Stimulated activated CD8-positive, alpha-beta memory T cell treated with anti-CD3 and anti-CD28 coated beads, Interleukin-7, amount 100 ng/mL, for 48 hours (primary cell): Measurements from ENCODE around the gene ZFAND3.

Experiments used
- DNase-seq, 2 donors: peaks; one replicate each; pipeline ENCODE4 v3.0.0-alpha.2; 2020; ENCODE audit warnings: low read depth in 1 of 2; ENCODE audit errors: extremely low read depth in 1 of 2

The ZFAND3 gene

DNA sequence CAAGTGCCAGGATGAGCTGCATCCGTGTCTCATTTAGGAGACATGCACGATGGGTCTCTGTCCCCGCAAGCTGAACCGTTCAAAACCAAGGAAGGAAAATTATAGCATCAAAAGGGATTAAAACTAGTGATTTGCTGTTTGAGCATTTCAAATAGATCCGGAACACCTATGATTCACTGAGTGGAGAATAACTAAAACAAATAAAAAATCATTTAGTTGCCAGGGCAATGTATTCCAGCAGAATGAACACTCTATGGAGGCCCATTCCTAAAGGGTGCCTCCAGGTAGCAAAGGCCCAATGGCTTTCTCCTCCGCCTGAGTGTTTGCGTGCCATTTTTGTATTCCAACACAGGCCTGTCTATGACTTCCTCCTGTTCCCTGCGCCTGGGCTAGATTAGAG is 354.8 kb downstream of the ZFAND3 start:
- DNase-seq = no peak

DNA sequence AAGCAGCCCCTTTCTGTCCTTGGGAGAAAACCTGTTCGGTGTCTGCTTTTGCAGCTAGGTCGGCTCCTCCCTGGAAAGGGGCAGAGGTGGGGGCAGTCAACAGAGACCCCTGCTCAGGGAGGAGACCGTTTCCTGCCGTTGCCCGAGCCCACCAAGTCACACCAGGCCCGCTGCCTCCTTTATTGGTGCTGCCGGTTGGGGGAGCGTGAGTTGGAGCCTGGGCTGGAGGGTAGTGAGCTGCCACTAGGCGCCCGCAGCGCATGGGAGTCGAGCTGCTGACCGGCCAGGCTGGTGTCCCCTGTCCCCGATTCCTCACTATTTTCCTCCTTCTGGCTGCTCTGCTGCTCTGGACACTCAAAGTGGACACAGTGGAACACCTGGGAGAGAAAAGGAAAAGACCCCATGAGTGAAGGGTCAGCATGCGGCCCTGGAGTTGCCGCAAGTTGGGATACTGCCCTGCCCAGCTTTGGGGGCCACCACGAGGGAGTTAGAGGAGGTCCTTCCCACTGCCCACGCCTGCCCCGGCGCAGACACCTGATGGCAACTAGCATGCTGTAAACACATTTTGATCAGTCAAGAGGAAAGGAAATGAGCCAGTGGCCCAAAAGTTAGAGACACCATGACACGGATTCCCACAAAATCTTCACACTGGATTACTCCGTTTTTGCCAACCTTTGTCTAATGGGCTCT is 355.4 kb downstream of the ZFAND3 start:
- no peak for DNase-seq

DNA sequence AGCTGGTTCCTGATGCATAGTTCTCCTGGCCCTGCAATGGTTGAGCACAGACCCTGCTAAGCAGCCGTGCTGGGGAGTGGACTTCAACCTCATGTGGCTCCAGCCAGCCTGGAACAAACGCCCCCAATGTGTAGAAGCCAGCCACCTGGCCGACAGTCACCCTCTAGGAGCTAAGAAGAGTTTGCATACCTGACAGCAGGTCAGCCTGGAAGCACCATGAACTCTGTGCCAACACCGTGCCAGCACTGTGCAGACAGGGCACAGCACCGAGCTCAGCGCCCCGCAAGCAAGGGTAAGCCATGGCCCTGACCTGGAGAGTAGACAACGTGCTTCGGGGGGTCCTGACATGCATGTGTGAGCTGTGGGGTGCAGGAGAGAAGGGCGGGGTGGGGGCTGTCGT is 356.3 kb downstream of the ZFAND3 start:
- DNase-seq = no peak

DNA sequence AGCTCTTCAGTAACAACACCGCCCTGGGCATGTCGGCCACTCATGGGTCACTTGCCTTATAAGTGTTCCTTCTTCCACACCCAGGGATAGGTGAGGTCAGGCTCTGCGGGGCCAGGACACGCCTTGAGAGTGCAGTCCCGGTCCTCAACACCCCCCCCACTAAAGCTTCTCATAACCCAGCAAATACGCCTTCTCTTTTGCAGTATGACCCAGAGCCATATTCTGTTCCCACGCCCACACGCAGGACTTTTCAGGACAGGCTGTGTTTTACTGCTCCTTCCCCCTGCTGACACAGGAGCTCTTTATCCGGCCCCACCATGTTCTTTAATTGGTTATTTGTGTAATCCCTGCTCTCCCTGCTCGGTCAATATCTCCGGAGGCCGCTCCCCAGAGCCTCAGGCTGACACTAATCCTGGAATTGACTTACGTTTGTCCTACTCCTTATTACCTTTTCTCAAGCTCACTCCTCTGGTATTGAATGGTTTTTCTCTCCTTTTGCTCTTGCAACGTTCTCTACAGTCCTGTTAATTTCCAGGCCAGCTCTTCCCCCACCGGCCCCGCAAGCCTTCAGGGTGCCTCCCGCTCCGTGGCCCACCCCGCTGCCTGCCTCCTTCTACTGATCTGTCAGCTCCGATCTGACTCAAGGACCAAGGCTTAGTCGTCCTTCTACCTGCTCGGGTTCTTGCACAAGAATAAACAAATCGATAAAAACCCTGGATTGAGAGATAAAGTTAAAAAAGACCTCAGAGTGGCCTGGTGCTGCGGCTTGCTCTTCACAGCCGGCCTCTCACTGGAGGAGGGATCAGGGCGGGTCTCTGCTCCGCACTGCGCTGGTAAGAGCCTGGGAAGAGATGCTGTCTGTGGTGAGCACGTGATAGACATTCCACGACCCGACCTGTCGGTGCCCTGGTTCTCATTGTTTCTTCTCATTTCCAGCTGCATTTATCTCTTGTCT is 357.5 kb downstream of the ZFAND3 start:
- DNase-seq = no peak

DNA sequence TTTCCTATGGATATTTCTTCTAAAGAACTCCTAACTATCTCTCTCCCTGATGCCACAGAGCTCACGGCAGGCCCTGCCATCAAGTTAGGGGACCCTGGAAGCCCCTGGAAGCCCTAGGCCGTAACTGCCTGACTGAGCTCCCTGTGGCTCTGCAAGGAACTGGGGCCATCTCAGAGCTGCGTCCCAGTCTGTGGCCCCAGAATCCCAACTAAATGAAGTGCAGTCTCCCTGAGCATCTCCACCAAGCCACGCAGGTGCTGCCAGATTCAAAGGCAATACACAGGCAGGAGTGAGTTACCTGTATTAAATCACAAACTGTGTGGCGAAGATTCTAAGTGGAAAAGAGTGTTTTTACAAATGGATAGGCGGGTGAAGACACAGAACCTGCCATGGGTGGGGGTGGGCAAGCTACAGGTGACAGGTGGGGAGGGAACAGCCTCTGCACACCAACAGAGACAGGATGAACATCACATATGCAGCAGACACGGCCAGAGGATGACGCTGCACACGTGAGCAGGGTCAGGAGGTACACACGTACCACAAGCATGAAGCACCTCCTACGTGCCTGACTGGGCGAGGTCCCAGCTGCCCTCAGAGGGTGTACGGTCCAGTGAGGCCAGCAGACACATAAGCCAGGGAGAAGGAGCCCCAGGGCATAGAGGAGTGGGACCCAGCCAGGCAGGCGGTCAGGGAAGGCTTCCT is 358.5 kb downstream of the ZFAND3 start:
- no peak for DNase-seq

DNA sequence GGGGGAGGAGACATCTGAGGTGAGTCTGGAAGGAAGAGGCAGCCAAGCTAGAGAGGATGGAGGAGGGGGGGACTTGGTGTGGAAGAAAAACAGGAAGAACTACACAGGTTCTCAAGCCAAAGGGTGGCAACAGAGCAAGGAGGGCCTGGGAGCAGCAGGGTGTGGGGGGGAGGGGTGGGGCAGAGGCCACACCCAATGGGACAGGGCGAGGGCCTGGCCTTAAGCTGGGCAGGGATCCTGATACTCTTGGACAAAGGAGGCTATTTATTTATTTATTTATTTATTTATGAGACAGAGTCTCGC is 359.0 kb downstream of the ZFAND3 start:
- DNase-seq = no peak

DNA sequence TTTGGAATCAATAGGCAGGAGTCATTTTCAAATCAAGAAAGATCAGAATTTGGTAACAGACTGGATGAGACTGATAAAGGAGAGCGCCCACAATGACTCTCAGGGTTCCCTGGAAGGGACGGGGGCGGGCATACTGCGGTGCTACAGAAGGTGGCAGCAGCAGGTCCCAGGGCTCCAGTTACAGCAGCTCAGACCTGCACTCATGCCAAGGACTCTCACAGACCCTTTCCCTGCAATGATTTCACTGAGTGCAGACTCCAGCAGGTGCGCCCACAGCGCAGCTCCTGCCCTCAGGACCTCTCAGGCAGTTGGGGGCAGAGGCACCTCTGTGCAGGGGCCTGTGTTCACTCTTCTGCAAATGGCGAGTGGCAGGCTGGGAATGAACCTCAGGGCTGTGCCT is 359.8 kb downstream of the ZFAND3 start:
- no peak for DNase-seq

DNA sequence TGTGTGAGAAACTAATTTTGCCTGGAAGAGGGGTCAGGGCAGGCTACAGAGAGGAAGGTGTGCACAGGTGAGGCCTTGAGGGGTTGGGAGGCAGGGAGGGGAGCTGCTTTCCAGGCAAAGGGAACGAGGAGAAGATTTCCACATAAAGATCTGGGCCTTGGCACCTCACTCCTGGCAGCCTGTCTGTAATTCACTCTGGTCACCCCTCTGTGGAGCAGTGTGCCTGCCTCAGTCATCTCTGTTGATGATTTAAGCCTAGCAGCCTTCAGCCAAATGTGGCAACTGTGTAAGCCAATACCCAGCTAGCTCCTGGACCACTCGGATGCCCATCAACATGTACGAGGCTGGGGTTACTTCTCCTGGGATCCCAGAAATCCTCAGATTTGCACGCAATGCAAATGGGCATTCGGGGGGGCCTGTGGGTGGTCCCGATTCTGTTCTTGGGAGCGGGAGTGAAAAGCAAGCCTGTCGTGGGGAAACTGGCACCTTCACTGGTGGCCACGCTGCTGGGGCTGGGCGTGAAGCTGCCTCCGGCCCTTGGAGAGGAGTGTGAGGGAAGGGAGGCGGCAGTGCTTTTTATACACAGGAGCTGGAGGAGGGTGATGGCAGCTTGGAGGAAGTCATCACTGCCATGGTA is 360.4 kb downstream of the ZFAND3 start:
- no peak for DNase-seq

DNA sequence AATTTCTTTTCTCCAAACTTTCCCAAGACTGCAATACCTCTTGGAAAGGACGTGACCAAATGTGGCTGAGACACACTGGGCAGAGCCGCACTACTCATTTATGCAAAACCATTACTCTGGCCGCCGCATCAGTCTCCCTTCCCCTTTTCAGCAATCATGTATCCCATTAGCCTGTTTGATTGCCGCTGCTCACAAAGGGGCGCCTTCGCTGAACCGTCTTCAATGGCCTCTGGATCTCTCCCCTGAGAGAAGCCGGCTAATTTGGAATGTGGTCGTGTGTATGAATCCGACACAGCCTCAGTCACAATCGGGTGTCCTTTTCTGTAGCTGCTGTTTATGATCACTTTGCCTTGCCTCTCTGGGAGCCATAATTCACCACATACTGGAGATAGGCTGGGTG is 361.1 kb downstream of the ZFAND3 start:
- DNase-seq = no peak

DNA sequence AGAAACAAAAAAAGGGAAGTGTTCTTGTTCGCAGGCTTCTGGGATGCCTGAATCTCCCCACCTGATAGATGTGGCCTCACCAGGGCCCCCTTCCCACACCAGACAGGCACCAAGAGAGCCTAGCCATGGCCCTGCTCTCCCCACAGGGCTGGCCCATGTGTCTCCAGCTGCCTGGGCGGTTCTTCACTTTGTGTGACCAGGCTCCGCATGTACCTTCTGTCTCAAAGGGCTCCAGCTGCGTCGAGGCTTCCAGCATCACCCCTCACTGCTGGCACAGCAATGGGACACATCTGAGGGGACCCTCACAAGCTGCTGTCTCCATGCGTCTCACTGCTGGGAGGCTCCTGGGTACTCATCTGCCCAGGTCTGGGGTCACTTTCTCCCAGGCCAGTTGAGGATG is 362.9 kb downstream of the ZFAND3 start:
- DNase-seq = no peak

DNA sequence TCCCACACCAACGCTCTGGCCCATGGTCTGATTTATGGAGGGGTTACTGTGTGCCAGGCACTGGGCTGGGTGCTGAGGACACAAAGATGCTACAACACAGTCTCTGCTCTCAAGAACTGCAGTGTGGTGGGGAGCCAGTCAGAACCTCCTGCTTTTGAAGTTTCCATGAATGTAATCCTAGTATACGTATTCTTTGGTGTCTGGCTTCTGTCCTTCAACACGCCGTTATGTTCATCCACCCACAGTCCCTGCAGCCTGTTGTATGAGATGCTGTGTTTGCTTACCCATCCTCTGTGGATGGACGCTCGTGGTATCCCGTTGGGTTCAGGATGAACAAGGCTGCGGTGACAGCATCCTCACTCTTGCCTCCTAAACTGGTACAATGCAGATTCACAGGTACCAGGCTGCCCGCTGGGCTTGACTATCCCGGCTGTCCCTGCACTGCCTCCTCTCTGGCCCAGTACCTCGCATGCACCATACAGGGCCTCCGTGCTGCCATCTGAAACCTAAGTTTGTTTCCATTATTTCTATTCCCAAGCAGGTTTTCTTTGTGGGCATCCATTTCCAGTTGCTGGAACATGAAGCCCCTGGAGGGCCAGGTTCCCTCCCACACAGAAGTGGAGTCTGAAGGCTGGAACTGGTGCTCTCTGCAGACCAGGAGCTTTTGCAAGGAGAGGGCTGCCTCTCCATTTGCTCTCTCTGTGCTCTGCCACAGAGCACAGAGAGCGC is 364.5 kb downstream of the ZFAND3 start:
- DNase-seq = no peak

DNA sequence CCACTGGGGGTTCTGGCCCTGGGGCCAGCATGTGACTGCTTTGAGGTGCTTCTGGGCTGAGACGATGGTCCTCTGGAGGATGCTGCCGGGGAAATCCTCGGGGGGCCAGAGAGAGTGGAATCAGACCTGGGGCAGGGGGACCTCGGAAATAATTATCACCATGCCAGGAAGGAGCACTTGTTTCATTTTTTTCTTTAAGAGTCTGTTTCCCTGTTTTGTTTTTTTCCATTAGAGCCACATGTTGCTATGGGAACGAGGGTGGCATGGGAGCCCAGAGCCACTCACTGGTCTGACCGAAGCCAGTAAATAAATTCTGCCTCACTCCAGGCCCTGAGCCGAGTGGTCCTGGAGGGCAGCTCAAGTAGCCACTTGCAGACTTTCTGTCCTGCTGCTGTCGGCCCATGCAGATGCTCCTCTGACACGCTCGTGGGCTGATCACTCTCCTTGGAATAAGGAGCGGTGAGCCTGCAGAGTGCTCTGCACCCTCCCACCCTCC is 365.1 kb downstream of the ZFAND3 start:
- DNase-seq = no peak

DNA sequence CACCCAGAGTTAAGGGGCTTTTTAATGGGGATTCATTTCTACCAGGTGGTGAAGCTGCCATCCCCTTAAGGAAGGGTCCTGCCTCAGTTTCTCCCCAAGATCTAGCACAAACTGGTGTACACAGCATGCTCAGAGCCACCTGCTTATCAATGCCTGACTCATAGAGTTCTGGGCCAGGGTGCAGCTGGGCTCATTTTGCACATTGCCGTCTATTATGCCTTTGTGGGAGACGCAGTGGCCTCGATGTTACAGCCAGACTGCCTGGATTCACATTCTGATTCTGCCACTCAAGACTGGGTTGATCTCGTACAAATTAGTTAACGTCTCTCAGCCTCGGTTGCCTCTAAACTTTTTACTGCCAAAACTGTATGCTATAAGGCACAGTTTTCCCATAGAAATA is 365.7 kb downstream of the ZFAND3 start:
- DNase-seq = no peak

DNA sequence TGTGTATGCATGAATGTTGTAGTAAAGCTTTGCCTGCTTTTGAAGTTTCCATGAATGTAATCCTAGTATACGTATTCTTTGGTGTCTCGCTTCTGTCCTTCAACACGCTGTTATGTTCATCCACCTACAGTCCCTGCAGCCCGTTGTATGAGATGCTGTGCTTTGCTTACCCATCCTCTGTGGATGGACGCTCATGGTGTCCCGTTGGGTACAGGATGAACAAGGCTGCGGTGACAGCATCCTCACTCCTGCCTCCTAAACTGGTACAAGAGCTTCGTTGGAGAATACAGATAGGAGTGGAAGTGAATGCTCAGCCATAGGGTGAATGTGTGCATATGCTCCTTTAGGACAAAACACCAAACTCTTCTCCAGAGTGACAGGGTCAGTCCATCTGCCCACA is 366.2 kb downstream of the ZFAND3 start:
- DNase-seq = no peak

DNA sequence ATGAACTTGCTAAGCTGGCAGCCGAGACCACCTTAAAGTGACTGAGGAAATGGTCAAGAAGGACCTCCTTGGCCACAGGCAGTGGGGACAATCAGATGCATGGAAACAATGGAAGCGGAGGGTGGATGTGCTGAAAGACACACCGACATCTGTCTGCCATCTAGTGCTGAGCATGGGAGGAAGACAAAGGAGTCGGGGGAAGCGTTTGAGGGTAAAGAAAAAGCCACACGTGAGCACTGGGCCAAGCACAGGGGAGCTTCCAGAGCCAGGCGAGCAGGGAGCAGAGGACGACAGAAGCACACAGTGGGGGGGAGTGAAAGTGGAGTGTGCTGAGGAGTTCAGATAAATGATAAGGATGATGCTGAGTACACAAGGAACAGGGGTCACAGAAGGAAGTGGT is 367.8 kb downstream of the ZFAND3 start:
- DNase-seq = no peak

DNA sequence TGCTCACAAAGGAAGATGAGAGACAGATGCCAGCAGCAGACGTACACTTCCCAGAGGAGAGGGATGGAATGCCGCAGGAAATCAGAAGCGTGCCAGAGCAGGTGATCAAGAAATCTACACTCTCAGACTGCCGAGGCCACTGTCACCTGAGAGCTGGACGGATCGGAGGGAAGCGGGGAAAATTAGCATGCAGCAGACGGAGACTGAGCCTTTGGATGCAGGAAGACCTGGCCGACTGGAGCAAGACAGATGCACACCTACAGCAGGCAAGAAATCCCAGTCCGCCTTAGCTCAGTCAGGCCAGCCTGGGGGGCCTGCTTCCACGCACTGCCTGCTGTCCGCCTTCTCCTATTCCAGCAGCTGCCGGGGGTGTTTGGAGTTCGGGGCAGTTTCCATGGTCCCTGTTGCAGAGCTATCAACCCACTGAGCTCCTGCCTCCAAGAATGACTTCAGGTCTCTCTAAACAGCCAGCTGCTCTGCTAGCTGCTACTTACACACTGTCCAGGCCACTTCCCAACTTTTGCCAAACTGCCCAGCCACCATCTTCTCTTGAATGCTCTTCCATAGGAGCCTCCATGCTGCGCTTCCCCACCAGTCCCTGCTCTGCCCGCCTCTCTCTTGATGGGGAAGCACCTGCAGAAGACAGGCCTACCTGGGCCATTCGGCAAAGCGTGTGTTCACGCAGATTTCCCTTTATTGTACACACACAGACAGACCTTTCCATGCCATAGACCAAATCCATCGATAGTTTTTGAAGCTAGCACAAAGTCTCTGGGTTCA is 368.5 kb downstream of the ZFAND3 start:
- DNase-seq = no peak

DNA sequence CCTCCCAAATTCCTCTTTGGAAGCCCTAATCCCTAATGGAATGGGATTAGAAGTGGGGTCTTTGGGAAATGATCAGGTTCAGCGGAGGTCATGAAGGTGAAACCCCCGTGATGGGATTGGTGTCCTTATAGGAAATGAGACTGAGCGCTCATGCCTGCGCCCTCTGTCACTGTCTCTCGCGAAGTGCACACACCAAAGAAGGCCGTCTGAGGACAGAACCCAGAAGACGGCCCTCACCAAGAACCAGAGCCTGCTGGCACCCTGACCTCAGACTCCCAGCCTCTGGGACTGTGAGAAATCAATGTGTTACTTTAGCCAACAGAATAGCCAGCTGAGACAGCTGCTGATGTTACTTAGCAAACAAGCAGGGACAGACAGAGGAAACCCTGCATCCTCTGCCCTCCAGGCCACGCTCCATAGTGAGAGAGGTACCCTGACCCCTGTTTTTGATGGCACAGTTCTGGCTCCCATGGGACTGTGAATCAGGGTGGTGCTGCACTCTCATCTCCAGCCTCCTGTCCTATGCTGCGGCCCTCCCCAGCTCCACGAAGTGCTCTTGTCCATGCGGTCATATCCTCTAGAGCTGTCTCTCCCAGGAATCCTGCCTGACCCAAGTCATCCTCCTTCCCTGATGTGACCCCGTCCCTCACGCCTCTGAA is 369.3 kb downstream of the ZFAND3 start:
- no peak for DNase-seq

DNA sequence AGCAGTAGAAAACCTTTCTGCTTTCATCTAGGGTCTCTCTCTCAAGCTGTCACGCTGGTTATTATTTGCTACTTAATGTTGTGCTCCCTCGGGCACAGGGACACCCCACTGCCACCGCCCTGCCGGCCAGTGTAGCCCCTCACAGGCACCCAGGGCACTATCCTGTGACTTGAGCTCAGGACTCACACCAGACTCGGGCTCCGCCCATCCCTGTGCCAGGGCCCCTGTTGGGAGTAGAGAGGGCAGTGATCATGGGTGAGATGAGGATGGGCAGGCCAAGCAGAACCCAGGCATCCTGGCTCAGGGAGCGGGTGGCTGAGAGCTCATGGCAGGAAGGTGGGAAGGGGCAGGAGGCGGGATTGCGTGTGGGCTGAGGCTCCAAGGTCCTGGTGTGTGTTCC is 371.9 kb downstream of the ZFAND3 start:
- DNase-seq = no peak

DNA sequence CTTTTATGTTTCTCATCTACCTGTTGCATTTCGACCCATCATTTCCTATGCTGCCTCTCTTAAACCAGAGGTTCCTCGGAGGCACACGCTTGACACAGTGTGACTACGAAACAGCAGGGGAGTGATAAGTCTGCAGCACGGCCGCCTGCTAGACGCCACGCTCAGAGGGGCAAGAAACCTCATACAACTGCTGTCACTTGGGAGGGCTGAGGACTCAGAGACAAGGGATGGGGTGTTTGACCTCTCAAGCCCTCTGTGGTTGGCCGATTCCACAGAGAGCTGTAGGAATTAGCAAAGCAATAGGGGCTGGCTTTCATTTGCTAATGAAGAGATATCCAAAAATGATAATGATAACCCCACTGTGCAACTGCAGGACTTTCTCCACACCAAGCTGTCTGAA is 372.5 kb downstream of the ZFAND3 start:
- DNase-seq = no peak
